IMR-90 (cell line): ENCODE measurements around the gene SLC5A1. TPM values are rescaled to one million over a fixed set of nuclear protein-coding genes. Genes with fewer than 3 reads are reported as not detected.

ENCODE experiments used
- ATAC-seq: fragments of 200-7000 bp; cut with Tn5 transposase; 2 replicates; pipeline ENCODE4 v1.9.1; 2020; ENCODE audit warnings: low read depth, mild to moderate bottlenecking, moderate library complexity
- BruUV-seq: library from RNA; stranded (reverse); fragments of 400-500 nt; replicated peaks from 2 replicates; lab custom pipeline; 2021; lab: Mats Ljungman, UMichigan
- CTCF ChIA-PET: fragments of 300-600 bp; formaldehyde crosslinking; extraction: SDS; loops from one replicate; lab custom pipeline; 2021; ENCODE audit warnings: antibody characterized with exemption; lab: Yijun Ruan, JAX
- POLR2A ChIA-PET: fragments of 300-600 bp; sonication (Branson Sonifier 250); formaldehyde crosslinking; loops from one replicate; lab custom pipeline; 2022; ENCODE audit warnings: antibody characterized with exemption; ENCODE audit not compliant: unreplicated experiment; lab: Charles Lee
- DNase-seq: peaks from one replicate; pipeline ENCODE4 v3.0.0; 2013
- H2AFZ ChIP-seq: replicated peaks from 2 replicates; pipeline ENCODE3; 2013; ENCODE audit warnings: low read length, mild to moderate bottlenecking; ENCODE audit not compliant: poor library complexity
- H2AK5ac ChIP-seq: 2 replicates; pipeline ENCODE4 v1.6.1; 2013; ENCODE audit warnings: low read depth, low read length, inconsistent platforms
- H2AK9ac ChIP-seq: replicated peaks from 2 replicates; pipeline ENCODE3; 2013; ENCODE audit warnings: mild to moderate bottlenecking, low read depth, low read length, moderate library complexity; ENCODE audit not compliant: poor library complexity
- H2BK120ac ChIP-seq: 2 replicates; pipeline ENCODE4 v1.6.1; 2013; ENCODE audit warnings: low read depth, low read length, inconsistent platforms
- H2BK15ac ChIP-seq: 3 replicates; pipeline ENCODE4 v1.6.1; 2013; ENCODE audit warnings: low read depth, low read length, inconsistent platforms
- H2BK20ac ChIP-seq: 2 replicates; pipeline ENCODE4 v1.6.1; 2013; ENCODE audit warnings: low read depth, mild to moderate bottlenecking, inconsistent platforms, low read length, moderate library complexity
- H2BK5ac ChIP-seq: 2 replicates; pipeline ENCODE4 v1.6.1; 2013; ENCODE audit warnings: mild to moderate bottlenecking, low read depth, low read length, inconsistent platforms; ENCODE audit not compliant: poor library complexity, severe bottlenecking
- H3K14ac ChIP-seq: replicated peaks from 2 replicates; pipeline ENCODE4 v1.6.1; 2013; ENCODE audit warnings: low read depth, low read length, inconsistent platforms
- H3K18ac ChIP-seq: 2 replicates; pipeline ENCODE4 v1.6.1; 2013; ENCODE audit warnings: low read depth, low read length, control low read depth
- H3K23ac ChIP-seq: 2 replicates; pipeline ENCODE4 v1.6.1; 2013; ENCODE audit warnings: low read depth, low read length, inconsistent platforms
- H3K27ac ChIP-seq: 2 replicates; pipeline ENCODE4 v1.5.1; 2013; ENCODE audit warnings: mild to moderate bottlenecking, control low read depth, low read length; ENCODE audit not compliant: insufficient read depth
- H3K27me3 ChIP-seq: 2 replicates; pipeline ENCODE4 v1.6.1; 2013; ENCODE audit warnings: low read length; ENCODE audit not compliant: control insufficient read depth, insufficient read depth
- H3K36me3 ChIP-seq: 2 replicates; pipeline ENCODE4 v1.6.1; 2013; ENCODE audit warnings: low read length, mixed read lengths; ENCODE audit not compliant: control insufficient read depth, insufficient read depth
- H3K4ac ChIP-seq: 2 replicates; pipeline ENCODE4 v1.6.1; 2013; ENCODE audit warnings: low read depth, low read length, inconsistent platforms
- H3K4me1 ChIP-seq: 2 replicates; pipeline ENCODE4 v1.6.1; 2013; ENCODE audit warnings: low read length, mixed read lengths; ENCODE audit not compliant: control insufficient read depth, insufficient read depth
- H3K4me2 ChIP-seq: 2 replicates; pipeline ENCODE4 v1.6.1; 2013; ENCODE audit warnings: low read depth, mild to moderate bottlenecking, control low read depth, low read length, moderate library complexity
- H3K4me3 ChIP-seq: 2 replicates; pipeline ENCODE4 v1.5.1; 2013; ENCODE audit warnings: low read depth, mild to moderate bottlenecking, control low read depth, low read length, moderate library complexity; ENCODE audit not compliant: insufficient read depth
- H3K56ac ChIP-seq: 2 replicates; pipeline ENCODE4 v1.6.1; 2013; ENCODE audit warnings: low read length, inconsistent platforms; ENCODE audit not compliant: insufficient read depth; ENCODE audit errors: extremely low read depth
- H3K79me1 ChIP-seq, 2 experiments: 2 replicates each; pipeline ENCODE4 v1.6.1; 2013; ENCODE audit warnings: low read length in 2 of 2, inconsistent platforms in 1 of 2, low read depth in 1 of 2
- H3K9ac ChIP-seq: 2 replicates; pipeline ENCODE4 v1.6.1; 2013; ENCODE audit warnings: low read depth, low read length, control low read depth
- H3K9me1 ChIP-seq: 2 replicates; pipeline ENCODE4 v1.6.1; 2013; ENCODE audit warnings: low read length, inconsistent platforms; ENCODE audit not compliant: insufficient read depth
- H3K9me3 ChIP-seq: 2 replicates; pipeline ENCODE4 v1.6.1; 2013; ENCODE audit warnings: low read length; ENCODE audit not compliant: control insufficient read depth, insufficient read depth
- H4K20me1 ChIP-seq: 2 replicates; pipeline ENCODE4 v1.6.1; 2013; ENCODE audit warnings: low read length, inconsistent platforms; ENCODE audit not compliant: insufficient read depth
- H4K5ac ChIP-seq: 2 replicates; pipeline ENCODE4 v1.6.1; 2013; ENCODE audit warnings: mild to moderate bottlenecking, low read depth, low read length, control low read depth
- H4K8ac ChIP-seq, 2 experiments: 2 replicates each; pipeline ENCODE4 v1.6.1; 2013; ENCODE audit warnings: low read depth in 2 of 2, low read length in 2 of 2, control low read depth in 1 of 2, inconsistent platforms in 1 of 2
- H4K91ac ChIP-seq: 2 replicates; pipeline ENCODE4 v1.6.1; 2013; ENCODE audit warnings: low read depth, low read length, inconsistent platforms; ENCODE audit not compliant: insufficient read depth
- BHLHE40 ChIP-seq: fragments of 150-350 bp; IDR thresholded peaks from 2 replicates; pipeline ENCODE4 v1.6.1; 2016; ENCODE audit warnings: mild to moderate bottlenecking, low read depth, low read length
- CEBPB ChIP-seq: IDR thresholded peaks from 2 replicates; pipeline ENCODE4 v1.6.1; 2012; ENCODE audit warnings: low read depth, low read length, improper control_type of control experiment
- FOS ChIP-seq: fragments of 150-350 bp; IDR thresholded peaks from 2 replicates; pipeline ENCODE4 v1.6.1; 2016; ENCODE audit warnings: low read depth, low read length
- MAFK ChIP-seq: IDR thresholded peaks from 2 replicates; pipeline ENCODE4 v1.6.1; 2012; ENCODE audit warnings: low read depth, low read length, improper control_type of control experiment
- MAZ ChIP-seq: IDR thresholded peaks from 2 replicates; pipeline ENCODE4 v1.6.1; 2012; ENCODE audit warnings: low read depth, mild to moderate bottlenecking, low read length, improper control_type of control experiment, moderate library complexity, borderline replicate concordance
- NFE2L2 ChIP-seq: fragments of 150-350 bp; IDR thresholded peaks from 2 replicates; pipeline ENCODE4 v1.6.1; 2016; ENCODE audit warnings: low read depth, mild to moderate bottlenecking, low read length
- POLR2A ChIP-seq: IDR thresholded peaks from 2 replicates; pipeline ENCODE4 v1.6.1; 2012; ENCODE audit warnings: mild to moderate bottlenecking, low read depth, low read length
- RAD21 ChIP-seq: IDR thresholded peaks from 2 replicates; pipeline ENCODE4 v1.6.1; 2012; ENCODE audit warnings: low read length, improper control_type of control experiment
- RCOR1 ChIP-seq: IDR thresholded peaks from 2 replicates; pipeline ENCODE4 v1.6.1; 2012; ENCODE audit warnings: mild to moderate bottlenecking, low read length, improper control_type of control experiment; ENCODE audit not compliant: insufficient replicate concordance
- RFX5 ChIP-seq: IDR thresholded peaks from 2 replicates; pipeline ENCODE4 v1.8.0; 2012; ENCODE audit warnings: low read depth, mild to moderate bottlenecking, low read length, moderate library complexity
- SMC3 ChIP-seq: fragments of 150-350 bp; IDR thresholded peaks from 2 replicates; pipeline ENCODE4 v1.6.1; 2016; ENCODE audit warnings: low read depth, mild to moderate bottlenecking, antibody characterized with exemption, low read length, moderate library complexity
- WGBS, 2 experiments: methylation state at CpG; one replicate each; pipeline versions ENCODE4 v1.1.5 to v1.1.7; 2013; ENCODE audit warnings: missing lambda C conversion rate in 2 of 2; ENCODE audit not compliant: insufficient read length in 1 of 2; ENCODE audit errors: extremely low coverage in 2 of 2; 5-methylcytosine and 5-hydroxymethylcytosine counted together
- dilution Hi-C: fragments of 300-500 bp; cut with HindIII; formaldehyde crosslinking; loops from one replicate; pipeline ENCODE4 v1.14.3; 2018; ENCODE audit warnings: low sequenced_read_pairs; ENCODE audit not compliant: unreplicated experiment
- in situ Hi-C: fragments of 300-500 bp; cut with MboI; formaldehyde crosslinking; loops from 3 replicates; pipeline ENCODE4 v1.14.3; 2019; ENCODE audit warnings: low sequenced_read_pairs, inconsistent platforms, mixed read lengths
- intact Hi-C: fragments of 100-400 bp; cut with micrococcal nuclease; formaldehyde crosslinking; loops from 2 replicates; pipeline ENCODE4 v1.10.0; 2022
- polyA plus RNA-seq, 3 experiments: library from polyadenylated mRNA; depleted of rRNA; stranded (reverse); fragments of >200 nt; gene quantifications; 2 replicates each; pipeline ENCODE4 v1.2.3, GENCODE V29; 2012; ENCODE audit warnings: low replicate concordance in 1 of 3
- total RNA-seq: library from RNA; depleted of rRNA; stranded (reverse); fragments of >200 nt; gene quantifications from 2 replicates; pipeline ENCODE4 v1.2.3, GENCODE V29; 2012
- TF ChIP-seq, protein P1 (sequence below): fragments of 150-350 bp; IDR thresholded peaks from 2 replicates; pipeline ENCODE4 v1.6.1; 2017; ENCODE audit warnings: mild to moderate bottlenecking, antibody characterized with exemption, low read length, low read depth
- TF ChIP-seq, protein P2 (sequence below): conservative IDR thresholded peaks from 2 replicates; pipeline ENCODE4 v1.5.1; 2012; ENCODE audit warnings: mild to moderate bottlenecking, low read depth, low read length, improper control_type of control experiment

Gene SLC5A1
- total and polyA plus RNA-seq, 2 of the 4 experiments (the other 2 are of a cell fraction) = not detected

DNA sequence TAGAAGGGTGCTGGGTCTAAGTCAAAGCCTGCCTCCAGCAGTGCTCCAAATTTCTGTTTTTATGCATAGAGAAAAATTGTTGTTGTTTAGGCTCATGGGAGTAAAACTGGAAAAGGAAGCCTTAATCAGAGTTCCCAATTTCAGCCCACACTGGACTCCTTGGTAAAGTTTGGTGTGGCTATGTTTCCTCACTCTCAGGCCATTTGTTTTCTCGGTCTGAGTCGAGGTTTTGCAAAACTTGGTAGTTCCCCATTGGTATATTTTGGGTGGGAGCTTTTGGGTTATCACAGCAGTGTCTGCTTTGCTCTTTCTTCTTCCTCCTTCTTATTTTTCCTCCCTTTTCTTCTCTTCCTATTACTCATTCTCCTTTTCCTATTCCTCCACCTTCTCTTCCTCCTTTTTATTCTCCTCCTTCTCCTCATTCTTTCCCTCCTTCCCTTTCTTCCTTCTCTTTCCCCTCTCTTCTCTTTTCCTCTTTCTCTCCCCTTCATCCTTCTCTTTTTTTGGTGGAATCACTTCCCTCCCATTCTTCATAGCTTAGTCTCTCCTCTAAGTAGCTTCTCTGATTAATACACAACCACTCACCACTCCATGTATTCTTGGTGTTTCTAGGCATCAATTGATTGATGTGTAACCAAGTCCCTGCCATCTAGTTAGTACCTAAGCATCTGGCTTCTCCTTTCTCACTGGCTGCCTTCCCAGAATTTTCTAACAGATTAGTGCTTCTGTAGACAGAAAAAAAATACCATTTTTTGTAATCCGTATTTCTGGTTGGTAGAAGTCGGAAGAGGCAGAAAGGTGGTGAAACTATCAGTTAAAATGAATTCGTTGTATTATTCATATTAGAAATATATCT, 10.1 kb downstream of the SLC5A1 start:
- dilution Hi-C loops (no loop called here), intact Hi-C loops (no loop called here), in situ Hi-C loops (no loop called here)
- Histone ChIP-seq H3K27ac (no peak overlapping the region), H2AFZ (no peak overlapping the region), H3K9me3 (no peaks in the 10 kb centered on the region), H2AK9ac (no peak overlapping the region), H2BK15ac (no peak overlapping the region), H4K5ac (no peak overlapping the region), H3K18ac (no peak overlapping the region), H3K23ac (no peak overlapping the region), H3K4me1 (no peaks in the 10 kb centered on the region), H3K79me1 (no peaks in the 10 kb centered on the region), H2AK5ac (no peak overlapping the region), H3K56ac (no peak overlapping the region), H2BK20ac (no peak overlapping the region), H4K8ac (no peak overlapping the region), H3K4me3 (no peak overlapping the region), H3K4ac (no peak overlapping the region), H4K91ac (no peak overlapping the region), H3K36me3 (no peaks in the 10 kb centered on the region), H3K27me3 (peaks cover 1% of the 10 kb centered on the region; the same call in 1 of the 2 replicates), H2BK5ac (no peak overlapping the region), H2BK120ac (no peak overlapping the region), H3K9me1 (no peaks in the 10 kb centered on the region), H3K9ac (no peak overlapping the region), H4K20me1 (no peaks in the 10 kb centered on the region), H3K14ac (no peak overlapping the region), H3K4me2 (no peak overlapping the region)
- no peak for DNase-seq
- ChIA-PET POLR2A (no interaction called here), CTCF (no interaction called here)
- no CpG with 5 or more reads among the region's 5 CpGs for WGBS, 2 experiments
- no TSS peak for BruUV-seq
- ATAC-seq = no peak
- TF ChIP-seq, protein P1, sequence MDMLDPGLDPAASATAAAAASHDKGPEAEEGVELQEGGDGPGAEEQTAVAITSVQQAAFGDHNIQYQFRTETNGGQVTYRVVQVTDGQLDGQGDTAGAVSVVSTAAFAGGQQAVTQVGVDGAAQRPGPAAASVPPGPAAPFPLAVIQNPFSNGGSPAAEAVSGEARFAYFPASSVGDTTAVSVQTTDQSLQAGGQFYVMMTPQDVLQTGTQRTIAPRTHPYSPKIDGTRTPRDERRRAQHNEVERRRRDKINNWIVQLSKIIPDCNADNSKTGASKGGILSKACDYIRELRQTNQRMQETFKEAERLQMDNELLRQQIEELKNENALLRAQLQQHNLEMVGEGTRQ = no peak
- TF ChIP-seq BHLHE40 (no peak), CEBPB (no peak), RAD21 (no peak), MAZ (no peak), RFX5 (no peak), SMC3 (no peak), FOS (no peak), RCOR1 (no peak), NFE2L2 (no peak), POLR2A (no peak), MAFK (no peak)
- TF ChIP-seq, protein P2, sequence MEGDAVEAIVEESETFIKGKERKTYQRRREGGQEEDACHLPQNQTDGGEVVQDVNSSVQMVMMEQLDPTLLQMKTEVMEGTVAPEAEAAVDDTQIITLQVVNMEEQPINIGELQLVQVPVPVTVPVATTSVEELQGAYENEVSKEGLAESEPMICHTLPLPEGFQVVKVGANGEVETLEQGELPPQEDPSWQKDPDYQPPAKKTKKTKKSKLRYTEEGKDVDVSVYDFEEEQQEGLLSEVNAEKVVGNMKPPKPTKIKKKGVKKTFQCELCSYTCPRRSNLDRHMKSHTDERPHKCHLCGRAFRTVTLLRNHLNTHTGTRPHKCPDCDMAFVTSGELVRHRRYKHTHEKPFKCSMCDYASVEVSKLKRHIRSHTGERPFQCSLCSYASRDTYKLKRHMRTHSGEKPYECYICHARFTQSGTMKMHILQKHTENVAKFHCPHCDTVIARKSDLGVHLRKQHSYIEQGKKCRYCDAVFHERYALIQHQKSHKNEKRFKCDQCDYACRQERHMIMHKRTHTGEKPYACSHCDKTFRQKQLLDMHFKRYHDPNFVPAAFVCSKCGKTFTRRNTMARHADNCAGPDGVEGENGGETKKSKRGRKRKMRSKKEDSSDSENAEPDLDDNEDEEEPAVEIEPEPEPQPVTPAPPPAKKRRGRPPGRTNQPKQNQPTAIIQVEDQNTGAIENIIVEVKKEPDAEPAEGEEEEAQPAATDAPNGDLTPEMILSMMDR = no peak
